Smooth muscle cell (in vitro differentiated cells): ENCODE results near the gene SDE2. TPM values are rescaled to one million over a fixed set of nuclear protein-coding genes. Genes with fewer than 3 reads are reported as not detected.

ENCODE experiments used
- DNase-seq: peaks from one replicate; lab custom pipeline; 2025; ENCODE audit not compliant: unreplicated experiment; lab: John Stamatoyannopoulos, UW
- H2AFZ ChIP-seq: fragments of 200-600 bp; sonication (generic); 2 replicates; pipeline ENCODE4 v1.6.0; 2016; ENCODE audit warnings: antibody characterized with exemption, low read depth, mild to moderate bottlenecking
- H3F3A ChIP-seq: fragments of 200-600 bp; sonication (generic); 2 replicates; pipeline ENCODE4 v1.6.0; 2017; ENCODE audit warnings: antibody characterized with exemption, low read depth
- H3K27ac ChIP-seq: fragments of 200-600 bp; sonication (generic); 2 replicates; pipeline ENCODE4 v1.5.1; 2016; ENCODE audit warnings: low read depth, mild to moderate bottlenecking
- H3K27me3 ChIP-seq: fragments of 200-600 bp; sonication (generic); 2 replicates; pipeline ENCODE4 v1.6.1; 2016; ENCODE audit warnings: low read depth, mild to moderate bottlenecking
- H3K36me3 ChIP-seq: fragments of 200-600 bp; sonication (generic); 2 replicates; pipeline ENCODE4 v1.5.1; 2016; ENCODE audit warnings: low read depth
- H3K4me1 ChIP-seq: fragments of 200-600 bp; sonication (generic); 2 replicates; pipeline ENCODE4 v1.5.1; 2016; ENCODE audit warnings: low read depth
- H3K4me2 ChIP-seq: fragments of 200-600 bp; sonication (generic); 2 replicates; pipeline ENCODE4 v1.6.0; 2016; ENCODE audit warnings: mild to moderate bottlenecking
- H3K4me3 ChIP-seq: fragments of 200-600 bp; sonication (generic); 2 replicates; pipeline ENCODE4 v1.5.1; 2016; ENCODE audit warnings: mild to moderate bottlenecking
- H3K79me2 ChIP-seq: fragments of 200-600 bp; sonication (generic); 2 replicates; pipeline ENCODE4 v1.6.0; 2016; ENCODE audit warnings: low read depth, mild to moderate bottlenecking
- H3K9ac ChIP-seq: fragments of 200-600 bp; sonication (generic); 2 replicates; pipeline ENCODE4 v1.6.0; 2016; ENCODE audit warnings: low read depth
- H3K9me3 ChIP-seq: fragments of 200-600 bp; sonication (generic); replicated peaks from 2 replicates; pipeline ENCODE4 v1.5.1; 2016; ENCODE audit warnings: low read depth
- H4K20me1 ChIP-seq: fragments of 200-600 bp; sonication (generic); 2 replicates; pipeline ENCODE4 v1.6.0; 2016; ENCODE audit warnings: low read depth
- WGBS: methylation state at CpG from one replicate; pipeline ENCODE4 v1.1.7; 2016; ENCODE audit warnings: low lambda C conversion rate; 5-methylcytosine and 5-hydroxymethylcytosine counted together
- polyA plus RNA-seq: library from polyadenylated mRNA; unstranded; fragments of >200 nt; fragmentation: Nextera tagmentation; extraction: Ambion mirVana; gene quantifications from 2 replicates; pipeline ENCODE4 v1.2.1, GENCODE V29; 2016
- total RNA-seq: library from RNA; depleted of rRNA; stranded (reverse); fragments of >200 nt; gene quantifications from 2 replicates; pipeline ENCODE4 v1.2.3, GENCODE V29; 2014
- TF ChIP-seq, protein P1 (sequence below): fragments of 200-600 bp; sonication (generic); IDR thresholded peaks from 2 replicates; pipeline ENCODE4 v1.5.1; 2017; ENCODE audit warnings: borderline replicate concordance, mild to moderate bottlenecking, antibody characterized with exemption; ENCODE audit not compliant: insufficient read depth, poor library complexity, severe bottlenecking

Gene SDE2
- total and polyA plus RNA-seq, 2 experiments from 2014 or later: 20.2 to 30.5 TPM

DNA sequence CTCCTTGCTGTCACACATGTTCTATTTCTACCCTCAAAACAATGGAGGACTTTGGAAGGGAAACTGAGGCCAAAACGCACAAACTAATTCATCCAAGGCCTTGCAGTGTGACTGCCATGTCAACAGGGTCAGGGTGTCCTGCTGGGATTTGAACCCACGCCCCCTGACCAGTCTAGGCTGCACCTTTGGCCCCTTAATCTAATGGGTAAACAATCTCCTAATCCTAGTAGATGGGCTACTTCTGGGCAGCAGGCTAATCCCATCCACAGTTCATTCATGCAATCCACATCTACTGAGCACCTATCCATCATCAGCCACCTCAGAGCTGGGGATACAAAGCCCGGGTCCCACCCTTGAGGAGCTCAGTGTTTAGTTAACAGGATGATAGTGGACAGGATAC, 41.1 kb downstream of the SDE2 start:
- Histone ChIP-seq H3K27me3 (peaks cover 11% of the 10 kb centered on the region), H3K9me3 (no peaks in the 10 kb centered on the region), H3K4me1 (no peaks in the 10 kb centered on the region), H3K4me2 (no peak overlapping the region), H4K20me1 (no peaks in the 10 kb centered on the region), H3F3A (no peaks in the 10 kb centered on the region), H3K79me2 (no peaks in the 10 kb centered on the region), H3K4me3 (no peak overlapping the region), H3K27ac (no peak overlapping the region), H3K36me3 (no peaks in the 10 kb centered on the region), H3K9ac (no peak overlapping the region), H2AFZ (no peak overlapping the region)
- DNase-seq: no peak
- 88% methylated on average over 3 of the region's 3 CpGs for WGBS
- TF ChIP-seq, protein P1, sequence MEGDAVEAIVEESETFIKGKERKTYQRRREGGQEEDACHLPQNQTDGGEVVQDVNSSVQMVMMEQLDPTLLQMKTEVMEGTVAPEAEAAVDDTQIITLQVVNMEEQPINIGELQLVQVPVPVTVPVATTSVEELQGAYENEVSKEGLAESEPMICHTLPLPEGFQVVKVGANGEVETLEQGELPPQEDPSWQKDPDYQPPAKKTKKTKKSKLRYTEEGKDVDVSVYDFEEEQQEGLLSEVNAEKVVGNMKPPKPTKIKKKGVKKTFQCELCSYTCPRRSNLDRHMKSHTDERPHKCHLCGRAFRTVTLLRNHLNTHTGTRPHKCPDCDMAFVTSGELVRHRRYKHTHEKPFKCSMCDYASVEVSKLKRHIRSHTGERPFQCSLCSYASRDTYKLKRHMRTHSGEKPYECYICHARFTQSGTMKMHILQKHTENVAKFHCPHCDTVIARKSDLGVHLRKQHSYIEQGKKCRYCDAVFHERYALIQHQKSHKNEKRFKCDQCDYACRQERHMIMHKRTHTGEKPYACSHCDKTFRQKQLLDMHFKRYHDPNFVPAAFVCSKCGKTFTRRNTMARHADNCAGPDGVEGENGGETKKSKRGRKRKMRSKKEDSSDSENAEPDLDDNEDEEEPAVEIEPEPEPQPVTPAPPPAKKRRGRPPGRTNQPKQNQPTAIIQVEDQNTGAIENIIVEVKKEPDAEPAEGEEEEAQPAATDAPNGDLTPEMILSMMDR: no peak

DNA sequence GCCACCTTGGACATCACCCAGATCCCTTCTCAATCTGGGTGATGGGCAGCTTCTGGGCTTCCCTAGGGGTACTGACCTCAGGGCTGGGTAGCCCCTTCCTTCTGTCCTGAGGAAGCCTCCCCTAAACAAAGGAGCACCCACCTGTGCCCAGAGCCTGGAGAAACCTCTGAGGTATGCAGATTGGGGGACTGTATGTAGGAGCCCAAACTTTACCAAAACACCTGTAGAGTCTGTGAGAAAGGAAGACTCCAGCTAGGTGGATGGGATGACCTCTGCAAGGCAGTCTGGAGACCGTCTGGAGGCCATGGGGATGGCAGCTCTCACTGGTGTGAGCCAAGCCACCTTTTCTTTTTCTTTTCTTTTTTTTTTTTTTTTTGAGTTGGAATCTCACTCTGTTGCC, 44.4 kb downstream of the SDE2 start:
- Histone ChIP-seq H3K79me2 (no peaks in the 10 kb centered on the region), H3K27ac (no peak overlapping the region), H3K4me2 (no peak overlapping the region), H3F3A (no peaks in the 10 kb centered on the region), H3K27me3 (peaks cover 3% of the 10 kb centered on the region), H4K20me1 (no peaks in the 10 kb centered on the region), H3K4me3 (no peak overlapping the region), H3K36me3 (no peaks in the 10 kb centered on the region), H3K9me3 (no peaks in the 10 kb centered on the region), H3K9ac (no peak overlapping the region), H2AFZ (no peak overlapping the region), H3K4me1 (no peaks in the 10 kb centered on the region)
- no peak for DNase-seq
- TF ChIP-seq, protein P1: no peak
- 72% methylated on average over 1 of the region's 1 CpG for WGBS

DNA sequence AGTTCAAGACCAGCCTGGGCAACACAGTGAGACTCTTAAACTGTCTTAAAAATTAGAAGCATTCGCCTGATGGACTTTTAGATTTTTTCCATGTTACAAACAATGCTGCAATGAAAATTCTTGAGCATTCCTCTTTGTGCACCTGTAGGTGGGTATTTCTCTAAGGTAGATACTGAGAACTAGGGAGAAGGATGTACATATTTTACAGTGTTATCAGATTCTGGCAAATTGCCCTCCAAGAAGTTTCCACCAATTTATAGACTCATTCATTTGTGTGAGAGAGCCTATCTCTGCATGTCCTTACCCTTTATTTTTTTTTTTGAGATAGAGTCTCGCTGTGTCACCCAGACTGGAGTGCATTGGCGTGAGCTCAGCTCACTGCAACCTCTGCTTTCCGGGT, 45.8 kb downstream of the SDE2 start:
- H3K9ac ChIP-seq: no peak overlapping the region
- H4K20me1 ChIP-seq: no peaks in the 10 kb centered on the region
- H3K4me1 ChIP-seq: no peaks in the 10 kb centered on the region
- no peaks in the 10 kb centered on the region for H3F3A ChIP-seq
- H3K27ac ChIP-seq: no peak overlapping the region
- no peaks in the 10 kb centered on the region for H3K79me2 ChIP-seq
- no peak for DNase-seq
- 93% methylated on average over 4 of the region's 4 CpGs for WGBS
- no peak overlapping the region for H3K4me3 ChIP-seq
- TF ChIP-seq, protein P1: no peak
- H3K36me3 ChIP-seq: no peaks in the 10 kb centered on the region
- no peak overlapping the region for H3K4me2 ChIP-seq
- no peak overlapping the region for H2AFZ ChIP-seq
- peaks cover 13% of the 10 kb centered on the region for H3K27me3 ChIP-seq
- no peaks in the 10 kb centered on the region for H3K9me3 ChIP-seq

DNA sequence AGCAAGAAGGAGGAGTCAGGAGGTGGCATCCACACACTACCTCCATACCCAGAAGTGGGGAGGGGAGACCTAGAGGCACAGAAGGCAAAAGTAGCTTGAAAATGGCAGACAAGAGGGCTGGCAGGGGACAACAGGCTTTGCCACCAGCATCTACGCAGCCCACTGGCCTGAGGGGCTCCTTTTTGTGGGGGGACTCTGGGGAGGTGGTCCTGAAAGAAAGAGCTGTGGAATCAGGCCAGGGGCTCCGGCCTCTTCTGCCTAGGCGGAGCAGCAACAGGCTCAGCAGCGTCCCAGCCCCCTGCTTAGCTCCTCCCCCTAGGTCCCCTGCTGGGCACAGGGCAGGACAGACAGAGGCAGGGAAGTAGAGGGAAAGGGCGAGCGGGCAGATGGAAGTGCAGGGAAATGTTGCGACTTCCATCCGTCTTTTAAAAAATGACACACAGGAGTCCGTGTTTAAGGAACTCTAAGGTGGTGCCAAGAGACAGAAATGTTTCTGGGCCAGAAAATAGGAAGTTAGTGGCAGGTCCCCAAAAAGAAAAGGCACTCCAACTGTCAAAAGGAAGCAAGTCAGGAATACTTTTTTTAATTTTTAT, 48.1 kb downstream of the SDE2 start:
- WGBS: 42% methylated on average over 9 of the region's 9 CpGs
- Histone ChIP-seq H4K20me1 (no peaks in the 10 kb centered on the region), H3K79me2 (no peaks in the 10 kb centered on the region), H3K4me2 (no peak overlapping the region), H3K9me3 (no peaks in the 10 kb centered on the region), H3K36me3 (no peaks in the 10 kb centered on the region), H3K27ac (no peak overlapping the region), H3K27me3 (peaks cover 24% of the 10 kb centered on the region), H2AFZ (no peak overlapping the region), H3K9ac (no peak overlapping the region), H3K4me1 (peaks cover 3% of the 10 kb centered on the region), H3K4me3 (no peak overlapping the region), H3F3A (no peaks in the 10 kb centered on the region)
- TF ChIP-seq, protein P1: no peak
- no peak for DNase-seq
